Right forelimb (tissue), 1 donor: Measurements from ENCODE around the gene DPH1.
"Not testable (repeated sequence)": the region's sequence is repeated elsewhere in the genome, so short reads cannot be mapped to it uniquely, and the experiment has no call there.

Source experiments
- DNase-seq: peaks from one replicate; pipeline ENCODE4 v3.0.0-alpha.2; 2018

Gene DPH1

GRCh38 chr17:2008332-2009126 lies 21.4 kb upstream of the DPH1 start:
- DNase-seq, result no peak

GRCh38 chr17:2009737-2010136 lies 20.2 kb upstream of the DPH1 start:
- no peak for DNase-seq

GRCh38 chr17:2011411-2012371 lies 18.3 kb upstream of the DPH1 start:
- DNase-seq, result peak; percentile 66

GRCh38 chr17:2012499-2012898 lies 17.5 kb upstream of the DPH1 start:
- DNase-seq, result no peak

GRCh38 chr17:2013220-2013993 lies 16.5 kb upstream of the DPH1 start:
- not testable (repeated sequence) for DNase-seq

GRCh38 chr17:2013994-2014317 lies 16.0 kb upstream of the DPH1 start:
- no peak for DNase-seq

GRCh38 chr17:2015314-2015713 lies 14.6 kb upstream of the DPH1 start:
- no peak for DNase-seq

- DNase-seq, result no peak
Observed at GRCh38 chr17:2016494-2016893, 13.5 kb upstream of the DPH1 start.

GRCh38 chr17:2017274-2017941 lies 12.5 kb upstream of the DPH1 start:
- DNase-seq, result no peak

- DNase-seq, result no peak
Observed at GRCh38 chr17:2018716-2019510, 11.0 kb upstream of the DPH1 start.

GRCh38 chr17:2019723-2020122 lies 10.2 kb upstream of the DPH1 start:
- DNase-seq, result no peak

- no peak for DNase-seq
Observed at GRCh38 chr17:2020721-2021120, 9.2 kb upstream of the DPH1 start.

- DNase-seq, result no peak
Observed at GRCh38 chr17:2022647-2023240, 7.2 kb upstream of the DPH1 start.

GRCh38 chr17:2023256-2023655 lies 6.7 kb upstream of the DPH1 start:
- DNase-seq, result no peak

- peak; percentile 69 for DNase-seq
Observed at GRCh38 chr17:2023692-2024571, 6.0 kb upstream of the DPH1 start.

GRCh38 chr17:2024572-2025219 lies 5.3 kb upstream of the DPH1 start:
- no peak for DNase-seq

GRCh38 chr17:2025220-2025621 lies 4.7 kb upstream of the DPH1 start, which contains the start of gene RTN4RL1:
Gene RTN4RL1 (minus strand): TSS chr17:2025334. CDS start chr17:2024865, 469 bp downstream.
- DNase-seq, result peak; percentile 74

GRCh38 chr17:2025622-2026309 lies 4.2 kb upstream of the DPH1 start:
- peak; percentile 78 for DNase-seq
